Subcutaneous abdominal adipose tissue (tissue), 5 donors: ENCODE measurements around the gene USP4.
A peak's percentile ranks its signal among the peaks of the same experiment; 100 is the strongest.
"Not testable (repeated sequence)": the region's sequence is repeated elsewhere in the genome, so short reads cannot be mapped to it uniquely, and the experiment has no call there.

ENCODE experiments used
- H3K27ac ChIP-seq: one replicate; pipeline ENCODE4 v1.7.0; 2013; ENCODE audit warnings: low read depth, mild to moderate bottlenecking, inconsistent platforms, low read length, moderate library complexity
- H3K27me3 ChIP-seq, 5 donors: one replicate each; pipeline ENCODE4 v1.7.0; 2013; ENCODE audit warnings: low read length in 5 of 5, inconsistent platforms in 1 of 5; ENCODE audit not compliant: control insufficient read depth in 5 of 5, insufficient read depth in 4 of 5
- H3K36me3 ChIP-seq, 5 donors: one replicate each; pipeline ENCODE4 v1.7.0; 2013; ENCODE audit warnings: low read length in 5 of 5; ENCODE audit not compliant: control insufficient read depth in 5 of 5, insufficient read depth in 5 of 5
- H3K4me1 ChIP-seq, 5 donors: one replicate each; pipeline ENCODE4 v1.7.0; 2013; ENCODE audit warnings: low read length in 5 of 5, mild to moderate bottlenecking in 3 of 5, moderate library complexity in 1 of 5; ENCODE audit not compliant: control insufficient read depth in 5 of 5, insufficient read depth in 5 of 5
- H3K4me3 ChIP-seq, 5 donors: one replicate each; pipeline ENCODE4 v1.7.0; 2013; ENCODE audit warnings: low read length in 5 of 5, low read depth in 1 of 5
- H3K9ac ChIP-seq, 5 donors: one replicate each; pipeline ENCODE4 v1.7.0; 2013; ENCODE audit warnings: low read length in 5 of 5, mild to moderate bottlenecking in 4 of 5, moderate library complexity in 3 of 5
- H3K9me3 ChIP-seq, 5 donors: one replicate each; pipeline ENCODE4 v1.7.0; 2013; ENCODE audit warnings: low read length in 5 of 5; ENCODE audit not compliant: control insufficient read depth in 5 of 5
- donor health status: healthy.
- donor health status: healthy.
- donor health status: healthy.
- donor health status: healthy.
- donor health status: healthy.

The USP4 gene

DNA sequence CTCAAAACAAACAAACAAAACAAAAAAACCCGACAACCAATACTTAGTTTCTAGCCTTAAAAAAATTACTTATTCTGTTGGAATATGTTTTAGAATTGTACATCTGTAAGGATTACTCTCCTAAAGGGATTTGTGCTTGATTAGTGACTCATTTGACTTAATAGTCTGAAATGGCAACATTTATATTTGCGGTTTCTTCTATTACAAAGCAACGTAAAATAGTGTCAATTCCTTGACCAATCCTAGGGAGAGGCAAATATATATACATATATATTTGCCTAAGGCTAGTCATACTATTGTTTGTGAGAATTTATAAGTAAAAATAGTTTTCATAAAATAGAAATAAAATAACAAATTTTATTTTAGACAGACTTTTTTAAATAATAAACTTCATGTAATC is 102.5 kb downstream of the USP4 start:
- Histone ChIP-seq H3K4me1 (peaks cover 0 to 31% (median 20%) of the 10 kb centered on the region in 5 donors), H3K27me3 (no peaks in the 10 kb centered on the region), H3K9me3 (peaks cover 0 to 22% (median 13%) of the 10 kb centered on the region in 5 donors), H3K27ac (no peak overlapping the region), H3K4me3 (no peak overlapping the region), H3K9ac (no peak overlapping the region), H3K36me3 (peaks cover 0 to 6% (median 5%) of the 10 kb centered on the region in 5 donors)

DNA sequence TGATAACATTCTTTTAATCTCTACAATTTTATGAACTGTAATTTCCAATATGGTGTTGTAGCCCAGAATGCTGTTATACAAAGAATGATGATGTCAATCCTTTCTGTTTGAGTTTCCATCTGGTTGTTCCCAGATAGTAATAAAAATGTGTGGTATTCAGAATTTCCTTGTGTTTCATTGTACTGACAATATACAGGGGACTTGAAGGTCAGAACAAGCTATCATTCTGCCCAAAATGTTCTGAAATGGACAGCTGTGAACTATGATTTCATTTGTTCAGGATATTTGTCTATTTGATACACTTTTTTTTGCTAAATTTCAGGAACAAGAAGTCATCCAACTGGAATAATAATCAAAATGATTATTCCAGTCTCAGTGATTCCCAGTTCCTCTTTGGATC is 103.6 kb downstream of the USP4 start:
- Histone ChIP-seq H3K4me3 (no peak overlapping the region), H3K27me3 (no peaks in the 10 kb centered on the region), H3K27ac (no peak overlapping the region), H3K4me1 (peaks cover 0 to 34% (median 23%) of the 10 kb centered on the region in 5 donors), H3K9ac (no peak overlapping the region), H3K36me3 (peaks cover 0 to 14% (median 5%) of the 10 kb centered on the region in 5 donors), H3K9me3 (peaks cover 0 to 27% (median 13%) of the 10 kb centered on the region in 5 donors)

DNA sequence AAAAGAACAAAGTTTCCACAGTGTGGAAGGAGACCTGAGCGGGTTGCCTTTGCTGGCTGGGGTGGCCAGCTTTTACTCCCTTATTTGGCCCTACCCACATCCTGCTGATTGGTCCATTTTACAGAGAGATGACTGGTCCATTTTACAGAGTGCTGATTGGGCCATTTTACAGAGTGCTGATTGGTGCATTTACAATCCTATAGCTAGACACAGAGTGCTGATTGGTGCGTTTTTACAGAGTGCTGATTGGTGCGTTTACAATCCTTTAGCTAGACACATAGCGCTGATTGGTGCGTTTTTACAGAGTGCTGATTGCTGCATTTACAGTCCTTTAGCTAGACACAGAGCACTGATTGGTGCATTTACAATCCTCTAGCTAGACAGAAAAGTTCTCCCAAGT is 111.0 kb downstream of the USP4 start:
- not testable (repeated sequence) for H3K4me1 ChIP-seq, H3K9ac ChIP-seq, H3K27ac ChIP-seq, H3K27me3 ChIP-seq
- H3K9me3 ChIP-seq = peaks cover 7 to 59% (median 32%) of the 10 kb centered on the region in 5 donors
- peaks cover 0 to 12% (median 0%) of the 10 kb centered on the region in 5 donors for H3K36me3 ChIP-seq
- peak overlapping the region in 1 of 5 donors; percentile 17 for H3K4me3 ChIP-seq
